Keratinocyte (primary cell): ENCODE measurements around the gene KDM2A.

Experiments used
- EZH2 ChIP-seq: IDR thresholded peaks from one replicate; pipeline ENCODE4 v1.6.1; 2012; ENCODE audit warnings: inconsistent platforms, mild to moderate bottlenecking, low read length, moderate library complexity
- TF ChIP-seq, protein P1 (sequence below), 3 experiments: IDR thresholded peaks in 1 of 3; conservative IDR thresholded peaks in 1 of 3; optimal IDR thresholded peaks in 1 of 3; 2 replicates in 2 of 3; 3 replicates in 1 of 3; pipeline versions ENCODE3 to v1.5.1; 2011; ENCODE audit warnings: low read length in 3 of 3, mild to moderate bottlenecking in 3 of 3, moderate library complexity in 2 of 3, control low read depth in 1 of 3, inconsistent platforms in 1 of 3; ENCODE audit not compliant: insufficient read depth in 2 of 3; ENCODE audit errors: extremely low read depth in 1 of 3

GRCh38 chr11:67178421-67178820, 59.4 kb downstream of the KDM2A start:
- TF ChIP-seq, protein P1, sequence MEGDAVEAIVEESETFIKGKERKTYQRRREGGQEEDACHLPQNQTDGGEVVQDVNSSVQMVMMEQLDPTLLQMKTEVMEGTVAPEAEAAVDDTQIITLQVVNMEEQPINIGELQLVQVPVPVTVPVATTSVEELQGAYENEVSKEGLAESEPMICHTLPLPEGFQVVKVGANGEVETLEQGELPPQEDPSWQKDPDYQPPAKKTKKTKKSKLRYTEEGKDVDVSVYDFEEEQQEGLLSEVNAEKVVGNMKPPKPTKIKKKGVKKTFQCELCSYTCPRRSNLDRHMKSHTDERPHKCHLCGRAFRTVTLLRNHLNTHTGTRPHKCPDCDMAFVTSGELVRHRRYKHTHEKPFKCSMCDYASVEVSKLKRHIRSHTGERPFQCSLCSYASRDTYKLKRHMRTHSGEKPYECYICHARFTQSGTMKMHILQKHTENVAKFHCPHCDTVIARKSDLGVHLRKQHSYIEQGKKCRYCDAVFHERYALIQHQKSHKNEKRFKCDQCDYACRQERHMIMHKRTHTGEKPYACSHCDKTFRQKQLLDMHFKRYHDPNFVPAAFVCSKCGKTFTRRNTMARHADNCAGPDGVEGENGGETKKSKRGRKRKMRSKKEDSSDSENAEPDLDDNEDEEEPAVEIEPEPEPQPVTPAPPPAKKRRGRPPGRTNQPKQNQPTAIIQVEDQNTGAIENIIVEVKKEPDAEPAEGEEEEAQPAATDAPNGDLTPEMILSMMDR (optimal IDR thresholded peaks at IDR 0.05 in 1 of 3, IDR thresholded peaks at IDR 0.05 in 1 of 3, conservative IDR thresholded peaks at IDR 0.05 in 1 of 3; ENCODE audit: extremely low read depth in 1 of 3, insufficient read depth in 2 of 3, low read length in 3 of 3) = no peak
- no peak for TF ChIP-seq EZH2
